ENCODE measurements around the gene RBFOX1. TPM values are rescaled to one million over a fixed set of nuclear protein-coding genes. Genes with fewer than 3 reads are reported as not detected.

Gene RBFOX1
- total RNA-seq, 1 experiment from 2014 or later, result not detected

DNA sequence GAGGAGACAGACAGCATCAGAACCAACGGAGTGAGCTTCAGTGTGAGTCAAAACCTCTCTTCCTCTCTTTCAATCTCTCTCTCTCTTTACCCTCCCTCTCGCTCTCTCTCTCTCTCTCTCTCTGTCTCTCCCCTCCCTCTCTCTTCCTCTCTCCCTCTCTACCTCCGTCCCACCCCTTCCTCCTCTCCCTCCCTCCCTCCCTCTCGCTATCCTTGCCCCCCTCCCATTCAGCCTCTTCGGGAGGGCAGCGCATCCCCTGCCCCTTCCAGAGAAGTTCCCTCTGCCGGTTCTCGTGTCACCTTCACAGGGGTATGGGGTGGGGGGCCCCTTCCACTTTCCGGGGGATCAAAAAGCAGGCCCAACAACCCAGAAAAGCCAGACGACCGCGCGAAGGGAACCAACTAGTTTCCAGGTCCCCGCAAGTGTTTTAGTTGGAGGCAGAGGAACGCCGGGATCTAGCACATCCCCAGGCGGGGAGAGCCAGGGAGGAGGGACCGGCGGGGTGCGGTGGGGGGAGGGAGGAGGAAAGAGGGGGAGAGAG, 28.9 kb upstream of the RBFOX1 start:
- Histone ChIP-seq H2AFZ (ENCODE audit: low read depth, low read length, poor library complexity, severe bottlenecking) (no peak overlapping the region), H3K4me1 (ENCODE audit: control insufficient read depth in 1 of 2, insufficient read depth in 2 of 2, low read length in 2 of 2) (no peaks in the 10 kb centered on the region), H3K9me2 (ENCODE audit: insufficient read depth) (no peaks in the 10 kb centered on the region), H3K9ac (ENCODE audit: low read length) (no peak overlapping the region), H4K20me1 (ENCODE audit: insufficient read depth) (no peaks in the 10 kb centered on the region), H3K9me3 (ENCODE audit: control insufficient read depth in 1 of 2, insufficient read depth in 1 of 2, low read depth in 1 of 2, low read length in 2 of 2) (peaks cover 11 to 24% of the 10 kb centered on the region in 2 experiments; a peak in 3 of 4 replicates), H3K4me3 (replicated peaks in 1 of 2; ENCODE audit: low read depth in 1 of 2, low read length in 2 of 2) (no peak overlapping the region), H3K27me3 (ENCODE audit: insufficient read depth, low read length) (no peaks in the 10 kb centered on the region), H3K4me2 (ENCODE audit: low read length) (no peak overlapping the region), H3K79me2 (ENCODE audit: insufficient read depth, low read length) (no peaks in the 10 kb centered on the region), H3K36me3 (ENCODE audit: control insufficient read depth in 1 of 2, insufficient read depth in 2 of 2, low read length in 2 of 2) (no peaks in the 10 kb centered on the region), H3K27ac (ENCODE audit: low read depth, low read length) (no peak overlapping the region)
- ATAC-seq (no peak), DNase-seq (ENCODE audit: low read depth, low spot score) (no peak)
- TF ChIP-seq, protein P1, sequence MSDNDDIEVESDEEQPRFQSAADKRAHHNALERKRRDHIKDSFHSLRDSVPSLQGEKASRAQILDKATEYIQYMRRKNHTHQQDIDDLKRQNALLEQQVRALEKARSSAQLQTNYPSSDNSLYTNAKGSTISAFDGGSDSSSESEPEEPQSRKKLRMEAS (IDR thresholded peaks at IDR 0.05), result no peak
- TF ChIP-seq RAD21 (IDR thresholded peaks at IDR 0.05; ENCODE audit: low read depth), result no peak
- TF ChIP-seq EZH2phosphoT487 (IDR thresholded peaks at IDR 0.05; ENCODE audit: borderline replicate concordance), result no peak
- TF ChIP-seq, protein P2, sequence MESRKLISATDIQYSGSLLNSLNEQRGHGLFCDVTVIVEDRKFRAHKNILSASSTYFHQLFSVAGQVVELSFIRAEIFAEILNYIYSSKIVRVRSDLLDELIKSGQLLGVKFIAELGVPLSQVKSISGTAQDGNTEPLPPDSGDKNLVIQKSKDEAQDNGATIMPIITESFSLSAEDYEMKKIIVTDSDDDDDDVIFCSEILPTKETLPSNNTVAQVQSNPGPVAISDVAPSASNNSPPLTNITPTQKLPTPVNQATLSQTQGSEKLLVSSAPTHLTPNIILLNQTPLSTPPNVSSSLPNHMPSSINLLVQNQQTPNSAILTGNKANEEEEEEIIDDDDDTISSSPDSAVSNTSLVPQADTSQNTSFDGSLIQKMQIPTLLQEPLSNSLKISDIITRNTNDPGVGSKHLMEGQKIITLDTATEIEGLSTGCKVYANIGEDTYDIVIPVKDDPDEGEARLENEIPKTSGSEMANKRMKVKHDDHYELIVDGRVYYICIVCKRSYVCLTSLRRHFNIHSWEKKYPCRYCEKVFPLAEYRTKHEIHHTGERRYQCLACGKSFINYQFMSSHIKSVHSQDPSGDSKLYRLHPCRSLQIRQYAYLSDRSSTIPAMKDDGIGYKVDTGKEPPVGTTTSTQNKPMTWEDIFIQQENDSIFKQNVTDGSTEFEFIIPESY (IDR thresholded peaks at IDR 0.05; ENCODE audit: extremely low read depth, insufficient replicate concordance, low read length), result no peak
- no peak for TF ChIP-seq POLR2A (IDR thresholded peaks at IDR 0.05; ENCODE audit: borderline replicate concordance, extremely low read depth, insufficient read depth, insufficient read length)
- TF ChIP-seq, protein P3, sequence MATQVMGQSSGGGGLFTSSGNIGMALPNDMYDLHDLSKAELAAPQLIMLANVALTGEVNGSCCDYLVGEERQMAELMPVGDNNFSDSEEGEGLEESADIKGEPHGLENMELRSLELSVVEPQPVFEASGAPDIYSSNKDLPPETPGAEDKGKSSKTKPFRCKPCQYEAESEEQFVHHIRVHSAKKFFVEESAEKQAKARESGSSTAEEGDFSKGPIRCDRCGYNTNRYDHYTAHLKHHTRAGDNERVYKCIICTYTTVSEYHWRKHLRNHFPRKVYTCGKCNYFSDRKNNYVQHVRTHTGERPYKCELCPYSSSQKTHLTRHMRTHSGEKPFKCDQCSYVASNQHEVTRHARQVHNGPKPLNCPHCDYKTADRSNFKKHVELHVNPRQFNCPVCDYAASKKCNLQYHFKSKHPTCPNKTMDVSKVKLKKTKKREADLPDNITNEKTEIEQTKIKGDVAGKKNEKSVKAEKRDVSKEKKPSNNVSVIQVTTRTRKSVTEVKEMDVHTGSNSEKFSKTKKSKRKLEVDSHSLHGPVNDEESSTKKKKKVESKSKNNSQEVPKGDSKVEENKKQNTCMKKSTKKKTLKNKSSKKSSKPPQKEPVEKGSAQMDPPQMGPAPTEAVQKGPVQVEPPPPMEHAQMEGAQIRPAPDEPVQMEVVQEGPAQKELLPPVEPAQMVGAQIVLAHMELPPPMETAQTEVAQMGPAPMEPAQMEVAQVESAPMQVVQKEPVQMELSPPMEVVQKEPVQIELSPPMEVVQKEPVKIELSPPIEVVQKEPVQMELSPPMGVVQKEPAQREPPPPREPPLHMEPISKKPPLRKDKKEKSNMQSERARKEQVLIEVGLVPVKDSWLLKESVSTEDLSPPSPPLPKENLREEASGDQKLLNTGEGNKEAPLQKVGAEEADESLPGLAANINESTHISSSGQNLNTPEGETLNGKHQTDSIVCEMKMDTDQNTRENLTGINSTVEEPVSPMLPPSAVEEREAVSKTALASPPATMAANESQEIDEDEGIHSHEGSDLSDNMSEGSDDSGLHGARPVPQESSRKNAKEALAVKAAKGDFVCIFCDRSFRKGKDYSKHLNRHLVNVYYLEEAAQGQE (IDR thresholded peaks at IDR 0.05; ENCODE audit: low read depth), result no peak
- no peak for TF ChIP-seq ELF1 (IDR thresholded peaks at IDR 0.05; ENCODE audit: borderline replicate concordance, low read depth)
- no peak for TF ChIP-seq YY1 (IDR thresholded peaks at IDR 0.05; ENCODE audit: extremely low read depth, insufficient replicate concordance, low read depth, low read length)
- TF ChIP-seq SRF (IDR thresholded peaks at IDR 0.05; ENCODE audit: low read depth), result no peak
- TF ChIP-seq CEBPB (IDR thresholded peaks at IDR 0.05; ENCODE audit: low read depth), result no peak
- no TSS peak for BruUV-seq (replicated peaks)
- intact Hi-C loops (cut with micrococcal nuclease), result no loop called here
- RAD21 ChIA-PET (ENCODE audit: low non-redundant PET in 1 of 2, low total read pairs in 2 of 2, uncharacterized antibody in 2 of 2, unreplicated experiment in 2 of 2), result no interaction called here
- CTCF ChIA-PET, result no interaction called here
- POLR2A ChIA-PET, result no interaction called here
